NCI-H2107 treated with DMSO at 0.1 percent for 48 hours (cell line): Measurements from ENCODE around the gene NKD1.

Experiments used
- DNase-seq: peaks from one replicate; lab custom pipeline; 2025; ENCODE audit not compliant: unreplicated experiment; lab: John Stamatoyannopoulos, UW

NKD1 gene

GRCh38 chr16:50643192-50643591, 95.0 kb downstream of the NKD1 start:
- DNase-seq, result no peak

GRCh38 chr16:50644245-50644644, 96.0 kb downstream of the NKD1 start:
- DNase-seq, result no peak

DNA sequence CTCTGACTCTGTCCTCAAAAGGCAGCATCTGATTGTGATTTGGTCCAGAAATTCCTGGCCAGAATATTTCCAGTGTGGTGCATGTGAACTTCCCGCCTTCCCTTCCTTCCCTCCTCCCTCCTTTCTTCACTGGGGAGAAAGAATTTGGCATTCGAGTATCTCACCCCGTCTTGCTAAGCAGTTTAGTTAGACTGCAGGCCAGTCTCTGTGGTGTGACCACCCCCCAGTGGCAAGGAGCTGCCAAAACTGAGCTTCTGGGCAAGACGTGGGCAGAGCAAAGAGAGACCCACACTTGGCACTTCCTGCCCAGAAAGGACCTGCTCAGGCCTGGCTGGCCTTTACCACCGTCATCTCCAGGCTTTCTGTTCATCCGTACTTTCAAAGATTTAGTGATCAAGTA, 96.5 kb downstream of the NKD1 start:
- DNase-seq, result no peak

DNA sequence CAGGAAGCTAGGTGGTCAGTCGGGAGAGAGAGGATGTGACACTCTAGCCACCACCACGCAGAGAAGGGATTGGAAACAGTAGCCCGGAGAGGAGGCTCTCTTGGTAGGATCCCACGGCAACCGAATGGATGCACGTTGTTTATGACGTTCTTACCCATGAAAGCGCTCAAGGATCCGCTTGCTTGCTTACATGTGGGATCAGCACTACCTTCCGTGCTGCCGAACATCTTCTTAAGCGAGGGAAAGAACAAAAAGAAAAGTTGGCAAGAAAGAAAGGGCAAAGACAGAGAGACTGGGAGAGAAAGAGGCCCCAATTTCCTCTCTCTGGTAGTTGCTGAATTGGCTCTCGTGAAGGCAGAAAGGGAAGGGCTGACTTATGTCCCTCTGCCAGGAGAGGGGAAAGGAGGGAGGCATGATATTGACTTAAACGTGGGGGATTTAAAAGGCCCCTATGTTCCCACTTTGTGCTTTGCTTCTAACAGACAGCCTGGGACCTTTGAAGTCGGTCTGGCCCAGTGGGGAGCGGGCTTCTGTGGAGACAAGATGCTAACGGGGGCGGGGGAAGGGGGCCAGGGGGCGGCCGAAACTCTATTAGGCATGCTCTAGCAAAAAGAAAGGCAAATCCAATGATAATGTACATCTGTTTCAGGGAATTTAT, 97.5 kb downstream of the NKD1 start:
- DNase-seq, result no peak

- no peak for DNase-seq
Measured at GRCh38 chr16:50646345-50646744, 98.1 kb downstream of the NKD1 start.

DNA sequence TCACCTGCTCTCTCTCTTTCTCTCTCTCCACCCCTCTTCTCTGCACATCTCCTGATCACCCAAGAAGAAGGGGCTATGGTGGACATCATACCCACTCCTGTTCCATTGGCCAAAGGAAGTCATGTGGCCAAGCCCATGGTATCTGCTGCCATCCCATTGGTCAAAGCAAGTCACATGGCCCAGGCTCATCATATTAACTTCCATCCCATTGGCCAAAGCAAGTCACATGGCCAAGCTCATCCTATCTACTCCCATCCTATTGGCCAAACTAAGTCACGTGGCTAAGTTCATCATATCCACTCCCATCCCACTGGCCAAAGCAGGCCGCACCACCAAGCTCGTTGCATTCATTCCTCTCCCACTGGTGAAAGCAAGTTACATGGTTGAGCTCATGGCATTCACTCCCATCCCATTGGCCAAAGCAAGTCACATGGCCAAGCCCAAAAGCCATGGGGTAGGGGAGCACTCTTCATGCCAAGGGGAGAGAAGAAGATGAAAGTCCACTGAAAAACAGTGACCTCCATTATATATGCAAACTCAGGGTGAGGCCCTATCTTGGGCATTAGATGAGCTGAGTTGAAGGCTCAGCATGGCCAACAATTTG, 103.7 kb downstream of the NKD1 start:
- no peak for DNase-seq

- DNase-seq, result no peak
Measured at GRCh38 chr16:50652836-50653425, 104.7 kb downstream of the NKD1 start.

DNA sequence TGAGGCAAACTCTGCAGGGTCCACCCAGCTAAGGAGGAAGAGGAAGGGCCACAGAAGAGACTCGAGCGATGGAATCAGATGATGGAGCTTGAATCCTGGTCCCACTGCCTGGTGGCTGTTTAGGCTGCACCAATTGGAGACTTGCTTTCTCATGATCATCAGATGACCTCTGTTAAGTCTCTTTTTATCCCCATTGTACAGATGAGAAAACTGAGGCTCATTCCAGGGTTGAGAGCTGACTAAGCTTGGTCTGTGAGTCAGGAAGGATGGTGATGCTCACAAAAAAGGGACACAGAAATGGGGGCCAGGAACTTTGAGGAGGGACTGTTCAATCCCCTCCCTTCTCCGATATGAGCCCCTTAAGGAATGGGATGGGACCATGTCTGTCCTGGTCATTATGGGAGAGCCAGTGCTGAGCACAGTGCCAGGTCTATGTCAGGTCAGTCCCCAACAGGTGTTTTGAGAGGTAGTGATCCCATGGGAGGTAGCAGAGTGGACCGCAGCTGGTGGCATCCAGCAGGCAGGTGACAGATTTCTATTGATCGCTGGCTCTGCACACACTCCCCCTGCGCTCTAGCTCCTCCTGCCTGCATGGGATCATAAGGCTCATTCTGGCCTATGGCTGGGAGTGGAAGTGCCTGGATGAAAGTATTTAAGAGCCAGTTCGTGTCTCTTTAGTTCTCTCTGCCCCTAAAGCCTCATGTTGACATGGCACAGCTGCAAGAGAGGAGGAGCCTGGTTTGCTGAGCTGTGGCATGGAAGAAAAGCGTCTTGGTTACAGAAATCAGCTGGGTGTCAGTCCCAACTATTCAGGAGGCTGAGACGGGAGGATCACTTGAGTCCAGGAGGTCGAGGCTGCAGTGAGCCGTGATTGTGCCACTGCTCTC, 105.7 kb downstream of the NKD1 start:
- peak; percentile 74 for DNase-seq

GRCh38 chr16:50655558-50656055, 107.4 kb downstream of the NKD1 start:
- DNase-seq, result no peak

- no peak for DNase-seq
Measured at GRCh38 chr16:50657241-50657640, 109.0 kb downstream of the NKD1 start.

DNA sequence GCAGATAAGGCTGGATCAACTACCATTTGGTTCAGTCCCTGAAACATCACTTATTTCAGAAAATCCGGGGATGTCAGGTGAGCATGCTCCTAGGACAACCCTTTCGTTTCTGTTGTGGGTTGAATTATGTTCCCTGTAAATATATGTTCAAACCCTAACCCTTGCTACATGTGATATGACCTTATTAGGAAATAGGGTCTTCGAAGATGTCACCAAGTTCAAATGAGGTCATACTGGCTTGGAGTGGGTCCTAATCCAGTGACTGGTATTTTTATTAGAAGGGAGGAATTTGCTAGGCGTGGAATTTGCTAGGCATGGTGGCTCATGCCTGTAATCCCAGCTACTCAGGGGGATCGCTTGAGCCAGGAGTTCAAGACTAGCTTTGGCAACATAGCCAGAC, 111.6 kb downstream of the NKD1 start:
- no peak for DNase-seq

DNA sequence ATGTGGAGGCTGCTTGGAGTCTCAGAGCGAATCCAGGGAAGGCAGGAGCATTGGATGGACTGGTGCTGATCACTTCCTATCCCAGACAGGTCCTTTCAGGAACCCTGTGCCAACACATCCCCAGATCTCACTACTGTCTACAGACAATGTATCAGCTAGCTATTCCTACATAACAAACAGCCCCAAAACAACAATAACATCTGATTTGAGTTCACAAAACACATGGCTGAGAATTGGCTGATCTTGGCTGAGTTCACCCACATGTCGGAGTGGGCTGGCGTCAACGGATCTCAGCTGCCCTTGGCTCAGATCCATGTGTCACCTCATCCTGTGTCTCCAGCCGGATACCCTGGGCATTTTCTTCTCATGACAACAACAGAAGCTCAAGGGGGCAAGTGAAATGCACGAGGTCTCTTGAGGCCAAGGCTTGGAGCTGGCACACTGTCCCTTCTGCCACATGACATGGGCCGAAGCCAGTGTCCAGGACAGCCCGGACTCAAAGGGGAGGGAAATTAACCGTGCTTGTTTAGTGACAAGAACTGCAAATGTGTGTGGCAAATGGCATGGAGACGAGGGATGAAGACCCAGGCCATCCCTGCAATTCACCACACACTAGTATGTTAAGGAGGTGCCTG, 114.2 kb downstream of the NKD1 start:
- DNase-seq, result no peak

- DNase-seq, result no peak
Measured at GRCh38 chr16:50664270-50664669, 116.1 kb downstream of the NKD1 start.

- no peak for DNase-seq
Measured at GRCh38 chr16:50665128-50665878, 117.1 kb downstream of the NKD1 start.

DNA sequence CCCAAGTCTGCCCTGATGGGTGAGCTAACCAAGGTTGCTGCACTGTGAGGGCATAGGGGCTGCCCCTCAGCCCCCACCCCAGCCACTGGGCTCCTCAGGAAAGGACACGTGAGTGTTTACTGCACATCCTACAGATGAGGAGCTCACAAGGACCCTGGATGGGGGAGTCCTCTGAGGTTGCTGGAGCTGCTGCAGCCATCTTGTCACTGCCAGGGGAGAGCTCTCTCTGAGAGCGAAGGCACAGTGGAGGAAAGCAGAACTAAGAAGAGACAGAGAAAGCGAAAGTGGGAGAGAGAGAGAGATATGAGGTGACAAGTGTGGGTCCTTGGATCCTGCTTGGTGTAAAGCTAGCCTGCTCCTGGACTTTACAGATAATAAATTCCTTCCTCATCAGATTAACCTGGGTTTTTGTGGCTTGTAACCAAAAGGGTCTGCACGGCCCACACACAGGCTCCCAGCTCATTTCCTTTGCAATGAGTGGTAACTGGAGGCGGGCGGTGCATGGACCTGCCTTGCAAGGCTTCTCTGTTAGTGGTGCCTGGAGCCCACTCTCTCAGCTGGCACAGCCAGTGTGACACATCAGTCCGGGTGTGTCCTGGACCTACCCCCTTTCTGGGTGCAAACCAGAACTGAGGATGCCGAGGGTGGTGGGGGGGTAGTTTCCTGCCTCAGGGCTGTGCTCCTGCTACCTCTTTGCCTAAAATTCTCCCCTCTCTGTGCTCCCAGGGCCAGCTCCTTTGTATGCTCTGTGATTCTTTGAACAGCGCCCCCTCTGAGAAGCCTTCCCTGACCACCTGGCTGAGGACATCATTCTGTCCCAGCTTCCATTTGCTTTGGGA, 118.7 kb downstream of the NKD1 start:
- no peak for DNase-seq

GRCh38 chr16:50667497-50668367, 119.5 kb downstream of the NKD1 start:
- no peak for DNase-seq

- no peak for DNase-seq
Measured at GRCh38 chr16:50668368-50669008, 120.3 kb downstream of the NKD1 start.

- DNase-seq, result no peak
Measured at GRCh38 chr16:50669741-50670140, 121.5 kb downstream of the NKD1 start.
